CD14-positive monocyte (primary cell): ENCODE data around the gene SNX2. TPM values are rescaled to one million over a fixed set of nuclear protein-coding genes. Genes with fewer than 3 reads are reported as not detected.
A peak's percentile ranks its signal among the peaks of the same experiment; 100 is the strongest.
"Not testable (repeated sequence)": the region's sequence is repeated elsewhere in the genome, so short reads cannot be mapped to it uniquely, and the experiment has no call there.

Experiments
- DNase-seq, 3 donors: peaks; one replicate each; pipeline ENCODE4 v3.0.0-alpha.2; 2011 to 2022
- H2AFZ ChIP-seq: 2 replicates; pipeline ENCODE4 v1.6.0; 2012; ENCODE audit warnings: mild to moderate bottlenecking, low read depth, low read length, inconsistent platforms; ENCODE audit not compliant: insufficient read depth, poor library complexity, severe bottlenecking
- H3K27ac ChIP-seq, 2 donors: 1 replicate in 1 of 2; 2 replicates in 1 of 2; pipeline ENCODE4 v1.5.1; 2012 to 2013; ENCODE audit warnings: low read length in 2 of 2, control low read depth in 1 of 2, inconsistent platforms in 1 of 2, low read depth in 1 of 2, mild to moderate bottlenecking in 1 of 2
- H3K27me3 ChIP-seq, 2 donors: one replicate each; pipeline versions ENCODE4 v1.6.0 to v1.6.1; 2011 to 2013; ENCODE audit warnings: low read length in 2 of 2; ENCODE audit not compliant: control insufficient read depth in 2 of 2, insufficient read depth in 2 of 2
- H3K36me3 ChIP-seq, 2 donors: replicated peaks in 1 of 2; 1 replicate in 1 of 2; 2 replicates in 1 of 2; pipeline versions ENCODE4 v1.5.1 to v1.6.1; 2012 to 2013; ENCODE audit warnings: low read length in 2 of 2, control low read depth in 1 of 2, inconsistent platforms in 1 of 2, mild to moderate bottlenecking in 1 of 2; ENCODE audit not compliant: insufficient read depth in 2 of 2, control insufficient read depth in 1 of 2
- H3K4me1 ChIP-seq, 2 donors: 1 replicate in 1 of 2; 2 replicates in 1 of 2; pipeline versions ENCODE4 v1.5.1 to v1.6.1; 2012 to 2013; ENCODE audit warnings: low read length in 2 of 2, control low read depth in 1 of 2, inconsistent platforms in 1 of 2, mild to moderate bottlenecking in 1 of 2, moderate library complexity in 1 of 2; ENCODE audit not compliant: insufficient read depth in 2 of 2, control insufficient read depth in 1 of 2
- H3K4me2 ChIP-seq: replicated peaks from 2 replicates; pipeline ENCODE3; 2012; ENCODE audit warnings: low read length, moderate library complexity, mild to moderate bottlenecking; ENCODE audit not compliant: poor library complexity, severe bottlenecking; ENCODE audit errors: extremely low read depth
- H3K4me3 ChIP-seq, 3 experiments: fragments of 200-600 bp in 1 of 3; sonication (generic) in 1 of 3; replicated peaks in 1 of 3; 1 replicate in 2 of 3; 2 replicates in 1 of 3; pipeline ENCODE4 v1.5.1; 2011 to 2013; ENCODE audit warnings: low read length in 3 of 3, mild to moderate bottlenecking in 3 of 3, control low read depth in 2 of 3, low read depth in 2 of 3, inconsistent platforms in 1 of 3, moderate library complexity in 1 of 3
- H3K79me2 ChIP-seq: 2 replicates; pipeline ENCODE4 v1.6.0; 2012; ENCODE audit warnings: mild to moderate bottlenecking, control low read depth, inconsistent platforms, low read length, moderate library complexity; ENCODE audit not compliant: insufficient read depth
- H3K9ac ChIP-seq: 2 replicates; pipeline ENCODE4 v1.6.0; 2017; ENCODE audit warnings: low read length, mild to moderate bottlenecking; ENCODE audit not compliant: insufficient read depth, poor library complexity, severe bottlenecking
- H3K9me3 ChIP-seq, 2 donors: replicated peaks in 1 of 2; 1 replicate in 1 of 2; 2 replicates in 1 of 2; pipeline versions ENCODE4 v1.5.1 to v1.6.1; 2012 to 2013; ENCODE audit warnings: low read length in 2 of 2, control low read depth in 1 of 2; ENCODE audit not compliant: control insufficient read depth in 1 of 2, insufficient read depth in 1 of 2
- H4K20me1 ChIP-seq: 2 replicates; pipeline ENCODE4 v1.6.0; 2012; ENCODE audit warnings: mild to moderate bottlenecking, low read length, control low read depth, moderate library complexity; ENCODE audit not compliant: insufficient read depth
- H3K27ac Mint-ChIP-seq, 7 donors: one replicate each; pipeline ENCODE4 v1.8.0; 2020; ENCODE audit warnings: mild to moderate bottlenecking in 7 of 7, mixed read lengths in 7 of 7, moderate library complexity in 6 of 7, inconsistent platforms in 2 of 7
- H3K27me3 Mint-ChIP-seq, 3 donors: one replicate each; pipeline ENCODE4 v1.8.0; 2021 to 2022; ENCODE audit warnings: low read depth in 3 of 3, mild to moderate bottlenecking in 3 of 3, mixed read lengths in 3 of 3, moderate library complexity in 3 of 3, inconsistent platforms in 1 of 3
- H3K36me3 Mint-ChIP-seq, 2 donors: one replicate each; pipeline ENCODE4 v1.8.0; 2020; ENCODE audit warnings: mixed read lengths in 2 of 2, inconsistent platforms in 1 of 2, mild to moderate bottlenecking in 1 of 2
- H3K4me1 Mint-ChIP-seq: one replicate; pipeline ENCODE4 v1.8.0; 2020; ENCODE audit warnings: mild to moderate bottlenecking, mixed read lengths
- H3K4me3 Mint-ChIP-seq, 2 donors: one replicate each; pipeline ENCODE4 v1.8.0; 2020; ENCODE audit warnings: mild to moderate bottlenecking in 2 of 2, mixed read lengths in 2 of 2, moderate library complexity in 1 of 2
- H3K9me3 Mint-ChIP-seq, 7 donors: one replicate each; pipeline ENCODE4 v1.8.0; 2020 to 2022; ENCODE audit warnings: mixed read lengths in 7 of 7, mild to moderate bottlenecking in 6 of 7, moderate library complexity in 6 of 7, inconsistent platforms in 2 of 7
- CTCF ChIP-seq: fragments of 200-600 bp; IDR thresholded peaks from one replicate; pipeline ENCODE4 v1.8.0; 2022; ENCODE audit warnings: antibody characterized with exemption, mild to moderate bottlenecking
- WGBS: methylation state at CpG from one replicate; pipeline ENCODE4 v1.1.5; 2013; ENCODE audit warnings: missing lambda C conversion rate; ENCODE audit not compliant: insufficient coverage; 5-methylcytosine and 5-hydroxymethylcytosine counted together
- intact Hi-C, 2 donors: fragments of 100-400 bp; cut with micrococcal nuclease; formaldehyde crosslinking; loops; one replicate each; pipeline versions ENCODE4 v1.15.0 to v1.15.1; 2023
- polyA plus RNA-seq, 3 donors: library from polyadenylated mRNA; depleted of rRNA in 1 of 3; unstranded in 2 of 3; stranded (reverse) in 1 of 3; fragments of 300-500 nt in 2 of 3; fragments of >200 nt in 1 of 3; fragmentation: Illumina TruSeq in 2 of 3; gene quantifications; 1 replicate in 2 of 3; 2 replicates in 1 of 3; pipeline ENCODE4 v1.2.3, GENCODE V29; 2012 to 2021

The SNX2 gene
- polyA plus RNA-seq, 3 donors: 84.6 to 264 (median 263) TPM

- TF ChIP-seq CTCF: no peak
- Mint-ChIP-seq H3K4me1 (peaks cover 53% of the 10 kb centered on the region), H3K4me3 (no peak overlapping the region), H3K27me3 (peaks cover 2 to 6% (median 2%) of the 10 kb centered on the region in 3 donors), H3K9me3 (peaks cover 0 to 2% (median 0%) of the 10 kb centered on the region in 7 donors), H3K27ac (no peak overlapping the region), H3K36me3 (peaks cover 0 to 10% of the 10 kb centered on the region in 2 donors)
- Histone ChIP-seq H3K4me2 (no peak overlapping the region), H3K27me3 (no peaks in the 10 kb centered on the region), H3K27ac (no peak overlapping the region), H3K79me2 (peaks cover 5% of the 10 kb centered on the region), H3K9me3 (no peaks in the 10 kb centered on the region), H4K20me1 (no peaks in the 10 kb centered on the region), H3K9ac (no peak overlapping the region), H2AFZ (no peak overlapping the region), H3K36me3 (no peaks in the 10 kb centered on the region), H3K4me1 (peaks cover 40 to 66% of the 10 kb centered on the region in 2 donors), H3K4me3 (no peak overlapping the region)
- no CpG with 5 or more reads among the region's 2 CpGs for WGBS
- intact Hi-C loops: no loop called here
- DNase-seq: no peak
These were observed 72.8 kb downstream of the SNX2 start for GRCh38 chr5:122847687-122848081.

GRCh38 chr5:122849771-122850170 lies 74.9 kb downstream of the SNX2 start:
- Histone ChIP-seq H3K27me3 (no peaks in the 10 kb centered on the region), H3K9ac (no peak overlapping the region), H2AFZ (no peak overlapping the region), H3K4me2 (peak overlapping the region; percentile 30), H3K27ac (peak overlapping the region in 1 of 2 donors; percentile 54), H3K4me1 (peaks cover 29 to 63% of the 10 kb centered on the region in 2 donors), H3K79me2 (peaks cover 7% of the 10 kb centered on the region), H3K4me3 (peak overlapping the region in 1 of 3 experiments; percentile 29), H4K20me1 (no peaks in the 10 kb centered on the region), H3K36me3 (no peaks in the 10 kb centered on the region), H3K9me3 (no peaks in the 10 kb centered on the region)
- Mint-ChIP-seq H3K36me3 (peaks cover 0 to 11% of the 10 kb centered on the region in 2 donors), H3K4me1 (peaks cover 42% of the 10 kb centered on the region), H3K27ac (peak overlapping the region; percentile 34 to 78 (median 63)), H3K9me3 (peaks cover 0 to 1% (median 0%) of the 10 kb centered on the region in 7 donors), H3K27me3 (peaks cover 0 to 3% (median 0%) of the 10 kb centered on the region in 3 donors), H3K4me3 (peak overlapping the region; percentile 7 to 64)
- TF ChIP-seq CTCF: no peak
- DNase-seq: peak; percentile 21 to 52 (median 41)
- intact Hi-C loops: no loop called here
- WGBS: 0% methylated on average over 1 of the region's 1 CpG

GRCh38 chr5:122857538-122857937 lies 82.7 kb downstream of the SNX2 start:
- H3K4me2 ChIP-seq, H3K4me3 ChIP-seq, H3K27me3 ChIP-seq, DNase-seq, H3K36me3 ChIP-seq, H3K27me3 Mint-ChIP-seq, H3K79me2 ChIP-seq, H3K27ac ChIP-seq, H3K4me3 Mint-ChIP-seq, H2AFZ ChIP-seq, H3K4me1 Mint-ChIP-seq, intact Hi-C loops, H3K9me3 ChIP-seq, H3K9ac ChIP-seq, H4K20me1 ChIP-seq: not testable (repeated sequence)
- peaks cover 0 to 10% (median 3%) of the 10 kb centered on the region in 7 donors for H3K9me3 Mint-ChIP-seq
- peaks cover 3 to 15% of the 10 kb centered on the region in 2 donors for H3K4me1 ChIP-seq
- no CpG with 5 or more reads among the region's 8 CpGs for WGBS
- H3K36me3 Mint-ChIP-seq: peaks cover 5 to 13% of the 10 kb centered on the region in 2 donors
- peak overlapping the region in 1 of 7 donors; percentile 2 for H3K27ac Mint-ChIP-seq
